Left colon (tissue), 2 donors: ENCODE results near the gene GZF1. TPM values are rescaled to one million over a fixed set of nuclear protein-coding genes. Genes with fewer than 3 reads are reported as not detected.

Experiments
- ATAC-seq: fragments of 200-7000 bp; cut with Tn5 transposase; one replicate; pipeline ENCODE4 v1.9.1; 2020; ENCODE audit warnings: mild to moderate bottlenecking, moderate library complexity
- DNase-seq, 2 donors: peaks; one replicate each; pipeline ENCODE4 v3.0.0-alpha.2; 2020
- intact Hi-C, 2 donors: fragments of 100-400 bp; cut with DNase I in 1 of 2; cut with micrococcal nuclease in 1 of 2; formaldehyde crosslinking; loops; one replicate each; pipeline versions ENCODE4 v1.11.2 to v1.14.0; 2022; cut with DNase I, micrococcal nuclease
- long read RNA-seq: library from polyadenylated mRNA; unstranded; transcript quantifications from one replicate; pipeline ENCODE4 v2.0.0, GENCODE V29; 2021
- total RNA-seq, 2 donors: library from RNA; stranded (reverse); fragmentation: NEBNext Ultra II Directional; extraction: Animal tissue kit (Norgen Biotek cat#: 25700); gene quantifications; one replicate each; pipeline ENCODE4 v1.2.1, GENCODE V29; 2021
- donor health status: DM: no; HTN: no; CAD: no.
- donor health status: DM: yes; HTN: yes; CAD: no.

The GZF1 gene
- total RNA-seq, result 10 to 100 TPM in 1 of 2 donors, 1 to 10 TPM in 1; 8.3 to 10.2 TPM
- long read RNA-seq, full-length matches to known transcripts, result 5 of 10 reads
- long read RNA-seq, partial matches to known transcripts, result 1 of 10 reads
- long read RNA-seq, other reads (novel, unspliced or antisense), result 4 of 10 reads

DNA sequence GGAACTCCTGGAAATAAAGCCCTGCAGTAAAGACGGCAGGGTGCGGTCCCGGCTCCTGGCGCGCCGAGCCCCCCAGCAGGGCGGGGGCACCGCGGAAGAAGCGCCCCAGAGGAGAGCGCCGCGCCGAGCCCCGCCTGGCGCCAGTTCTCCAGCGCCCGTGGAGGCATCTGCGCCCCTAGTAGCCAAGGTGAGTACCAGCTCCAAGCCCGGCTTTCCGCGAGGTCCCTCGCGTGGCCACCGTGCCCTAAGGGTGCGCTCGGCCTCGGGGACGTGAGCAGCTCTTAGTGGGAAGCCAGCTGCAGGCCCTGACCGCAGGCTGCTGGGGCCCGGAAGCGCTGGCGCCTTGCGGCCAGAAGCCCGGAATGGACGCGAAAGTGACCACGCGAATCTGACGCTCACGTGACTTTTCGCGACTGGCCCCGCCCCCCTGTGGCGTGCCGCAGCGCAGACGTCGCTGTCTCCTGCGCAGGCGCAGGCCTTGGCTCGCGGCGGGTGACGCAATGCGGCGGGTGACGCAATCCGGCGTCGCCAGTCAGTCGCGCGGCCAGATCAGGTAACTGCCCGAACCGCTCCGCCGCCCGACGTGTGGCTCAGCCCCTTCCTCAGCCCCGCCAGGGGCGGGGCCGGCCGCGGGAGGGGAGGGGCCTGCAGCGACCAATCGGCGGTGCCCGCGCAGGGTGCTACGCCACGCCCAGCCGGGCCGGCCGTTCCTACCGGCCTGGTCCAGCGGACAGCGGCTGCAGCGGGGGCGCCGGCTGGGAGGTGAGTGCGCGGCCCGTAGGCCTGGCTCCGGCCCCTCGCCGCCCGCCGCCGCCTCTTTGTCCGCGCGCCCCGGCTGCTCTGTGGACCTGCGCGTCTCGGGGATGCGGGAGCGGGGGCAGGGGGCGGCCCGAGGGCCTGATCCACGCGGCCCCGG lies at the start of gene GZF1:
GZF1 (plus strand) TSS at position 707 of the 916 bp plus-strand sequence. CDS start 2,202 bp downstream, outside the sequence.
- intact Hi-C loops, result loop anchor here in 1 of 2 donors (5.0 kb wide), 1 partner anchor 61 kb away; the partner anchor contains the start of gene NAPB
- ATAC-seq (peak; percentile 77), DNase-seq (peak; percentile 97 to 98)

DNA sequence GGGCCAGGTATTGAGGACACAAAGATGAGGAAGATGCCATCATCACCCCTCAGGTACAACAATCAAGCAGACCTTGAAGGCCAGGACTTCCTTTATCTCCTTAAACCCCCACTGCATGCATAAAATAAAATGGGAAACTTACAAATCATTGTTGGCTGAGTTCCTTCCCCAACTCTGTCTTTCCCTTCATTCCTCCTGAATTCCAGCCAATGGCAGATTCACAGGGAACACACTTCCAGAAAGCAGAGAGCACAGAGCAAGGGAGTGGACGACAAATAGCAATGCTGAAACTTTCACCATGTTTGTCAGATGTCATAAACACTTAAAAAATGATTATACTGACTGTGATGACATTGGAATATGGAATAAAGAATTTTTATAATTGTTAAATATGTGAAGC lies 48.7 kb upstream of the GZF1 start:
- DNase-seq (no peak), ATAC-seq (no peak)
- intact Hi-C loops, result no loop called here

- intact Hi-C loops, result no loop called here
- ATAC-seq, result no peak
- no peak for DNase-seq
These were observed 47.3 kb upstream of the GZF1 start for GRCh38 chr20:23314699-23315098.

- ATAC-seq, result no peak
These were observed 46.9 kb upstream of the GZF1 start for GRCh38 chr20:23315099-23315498.

DNA sequence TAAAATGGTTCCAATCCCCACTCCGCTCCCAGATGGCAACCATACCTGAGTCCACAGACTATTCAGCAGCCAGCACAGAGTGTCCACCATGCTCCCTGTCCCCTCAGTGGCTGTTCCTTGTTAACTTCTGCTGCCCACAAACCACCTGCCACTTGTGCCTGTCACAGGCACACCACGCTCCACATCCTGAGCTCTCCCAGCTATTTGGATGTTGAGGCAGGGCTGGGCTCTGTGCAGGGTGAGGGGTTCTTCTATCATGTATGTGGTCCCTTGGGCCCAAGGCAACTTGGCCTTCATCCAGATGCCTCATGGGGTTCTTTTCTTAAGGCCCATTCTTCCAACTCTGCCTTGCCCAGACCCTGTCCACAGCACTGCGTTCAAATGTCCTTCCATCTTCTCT lies 45.4 kb upstream of the GZF1 start:
- intact Hi-C loops, result no loop called here
- ATAC-seq (no peak), DNase-seq (no peak)

More at GRCh38 chr20:23315099-23315498, 46.9 kb upstream of the GZF1 start:
- no peak for DNase-seq
- intact Hi-C loops, result no loop called here

GRCh38 chr20:23317081-23317480 lies 44.9 kb upstream of the GZF1 start:
- ATAC-seq, result no peak
- intact Hi-C loops, result no loop called here
- no peak for DNase-seq

- ATAC-seq, result no peak
- no peak for DNase-seq
- intact Hi-C loops, result no loop called here
These were observed 43.6 kb upstream of the GZF1 start for GRCh38 chr20:23318347-23318746.

GRCh38 chr20:23320317-23320716 lies 41.7 kb upstream of the GZF1 start:
- intact Hi-C loops, result no loop called here
- ATAC-seq (peak; percentile 37), DNase-seq (no peak)

GRCh38 chr20:23325107-23325506 lies 36.9 kb upstream of the GZF1 start:
- intact Hi-C loops, result no loop called here
- no peak for ATAC-seq

DNA sequence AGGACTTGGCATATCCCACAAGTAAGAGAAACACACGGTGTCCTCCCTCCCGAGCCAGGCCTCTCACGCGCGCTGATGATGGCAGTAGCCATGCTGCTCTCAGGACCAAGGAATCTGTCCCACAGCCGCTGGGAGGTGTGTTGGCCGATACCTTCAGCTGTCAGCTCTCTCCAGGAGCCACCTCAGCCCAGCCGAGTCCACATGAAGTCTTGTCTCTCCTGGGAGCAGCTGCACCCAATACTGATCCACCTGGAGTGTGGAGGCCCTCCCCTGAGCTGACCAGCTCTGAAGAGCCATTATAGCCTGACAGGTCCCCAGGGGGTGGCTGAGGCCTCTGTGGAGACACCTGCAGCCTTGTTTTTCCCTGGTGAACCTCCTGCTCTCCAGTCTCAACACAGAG lies 35.2 kb upstream of the GZF1 start:
- ATAC-seq, result no peak
- DNase-seq, result no peak
- intact Hi-C loops, result no loop called here

More at GRCh38 chr20:23325107-23325506, 36.9 kb upstream of the GZF1 start:
- no peak for DNase-seq

GRCh38 chr20:23327617-23328333 lies 34.2 kb upstream of the GZF1 start:
- intact Hi-C loops, result no loop called here

GRCh38 chr20:23331450-23332350 lies 30.3 kb upstream of the GZF1 start:
- intact Hi-C loops, result no loop called here
- DNase-seq, result no peak
- no peak for ATAC-seq

More at GRCh38 chr20:23327617-23328333, 34.2 kb upstream of the GZF1 start:
- DNase-seq (no peak), ATAC-seq (no peak)

- intact Hi-C loops, result no loop called here
- DNase-seq (no peak), ATAC-seq (no peak)
These were observed 29.5 kb upstream of the GZF1 start for GRCh38 chr20:23332467-23332866.

DNA sequence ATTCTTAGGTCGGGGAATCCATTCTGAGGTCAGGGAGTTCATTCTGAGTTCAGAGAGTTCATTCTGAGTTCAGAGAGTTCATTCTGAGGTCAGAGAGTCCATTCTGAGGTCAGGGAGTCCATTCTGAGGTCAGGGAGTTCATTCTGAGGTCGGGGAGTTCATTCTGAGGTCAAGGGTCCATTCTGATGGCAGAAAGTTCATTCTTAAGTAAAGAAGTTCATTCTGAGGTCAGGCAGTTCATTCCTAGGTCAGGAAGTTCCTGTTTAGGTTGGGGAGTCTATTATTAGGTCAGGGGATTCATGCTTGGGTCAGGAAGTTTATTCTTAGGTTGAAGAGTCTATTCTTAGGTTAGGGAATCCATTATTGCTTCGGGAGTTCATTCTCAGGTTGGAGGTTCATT lies 27.9 kb upstream of the GZF1 start:
- no peak for DNase-seq
- ATAC-seq, result no peak
- intact Hi-C loops, result no loop called here

- ATAC-seq (no peak), DNase-seq (no peak)
- intact Hi-C loops, result no loop called here
These were observed 26.5 kb upstream of the GZF1 start for GRCh38 chr20:23335521-23335920.

DNA sequence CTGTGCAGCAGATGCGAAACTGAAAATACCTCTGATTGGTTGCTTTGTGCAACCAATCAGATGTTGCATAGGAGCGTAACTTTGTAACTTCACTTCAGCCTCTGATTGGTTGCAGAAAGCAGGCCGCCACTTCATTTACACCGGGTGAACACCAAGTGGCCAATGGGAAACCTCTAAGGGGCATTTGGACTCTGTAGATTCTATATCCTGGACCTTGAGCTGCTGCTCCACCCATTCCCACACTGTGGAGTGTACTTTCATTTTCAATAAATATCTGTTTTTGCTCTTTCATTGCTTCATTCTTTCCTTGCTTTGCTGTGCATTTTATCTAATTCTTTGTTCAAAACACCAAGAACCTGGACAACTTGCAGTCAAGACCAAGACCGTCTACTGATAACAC lies 25.5 kb upstream of the GZF1 start:
- DNase-seq (no peak), ATAC-seq (peak; percentile 50)
- intact Hi-C loops, result no loop called here

GRCh38 chr20:23337312-23337711 lies 24.7 kb upstream of the GZF1 start:
- DNase-seq (no peak), ATAC-seq (no peak)
- intact Hi-C loops, result no loop called here

DNA sequence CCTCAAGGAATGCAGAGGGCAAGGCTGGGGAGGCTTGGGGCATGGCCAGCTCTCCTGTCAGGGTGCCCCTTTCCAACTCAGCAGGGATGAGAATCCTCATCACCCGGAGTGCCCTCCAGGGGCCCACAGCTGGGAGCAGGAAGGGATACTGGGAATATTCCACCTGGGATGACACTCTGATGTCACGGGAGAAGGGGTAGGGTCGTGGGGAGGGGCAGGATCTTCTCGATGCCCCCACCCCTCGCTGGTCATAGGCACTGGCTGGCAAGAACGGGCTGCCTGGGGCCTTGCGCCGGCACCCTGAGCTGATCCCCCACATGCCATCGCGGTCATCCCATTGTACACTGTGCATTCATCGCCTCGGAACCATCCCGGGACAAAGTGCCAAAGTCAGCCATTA lies 22.0 kb upstream of the GZF1 start:
- intact Hi-C loops, result loop anchor here in 1 of 2 donors (5.0 kb wide), 1 partner anchor 653 kb away; no protein-coding TSS in a partner anchor
- ATAC-seq, result no peak
- DNase-seq, result no peak
